Limb (tissue), 2 donors: ENCODE data around the gene SLC66A2.

Source experiments
- DNase-seq, 2 donors: peaks; one replicate each; pipeline ENCODE4 v3.0.0-alpha.2; 2016; ENCODE audit errors: extremely low spot score in 2 of 2

SLC66A2 gene

GRCh38 chr18:79938196-79938595 lies 13.3 kb downstream of the SLC66A2 start:
- DNase-seq = no peak

- DNase-seq = peak in 1 of 2 donors; percentile 7
These were observed 14.2 kb downstream of the SLC66A2 start for GRCh38 chr18:79937103-79937860.

- DNase-seq = no peak
These were observed 14.8 kb downstream of the SLC66A2 start for GRCh38 chr18:79936641-79937040.

GRCh38 chr18:79935925-79936324 lies 15.5 kb downstream of the SLC66A2 start:
- DNase-seq = peak in 1 of 2 donors; percentile 6

DNA sequence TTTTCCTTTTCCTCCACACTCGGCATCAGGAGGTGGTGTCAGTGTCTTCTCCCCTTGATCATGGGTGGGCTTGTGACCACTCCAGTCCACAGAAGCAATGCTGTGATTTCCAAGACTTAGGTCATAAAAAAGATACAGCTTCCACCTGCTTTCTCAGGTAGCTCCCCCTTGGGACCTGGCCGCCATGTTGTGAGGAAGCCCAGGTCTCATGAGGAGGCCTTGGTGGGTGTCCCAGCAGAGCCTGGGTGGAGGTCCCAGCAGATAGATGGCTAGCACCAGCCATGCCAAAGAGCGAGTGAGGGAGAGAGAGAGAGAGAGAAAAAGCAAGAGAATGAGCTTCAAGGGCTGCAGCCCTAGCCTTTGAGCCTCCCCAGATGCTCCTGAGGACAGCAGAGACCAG lies 16.0 kb downstream of the SLC66A2 start:
- peak in 1 of 2 donors; percentile 11 for DNase-seq

- DNase-seq = no peak
These were observed 16.4 kb downstream of the SLC66A2 start for GRCh38 chr18:79935098-79935480.

GRCh38 chr18:79934311-79935097 lies 16.9 kb downstream of the SLC66A2 start:
- peak in 1 of 2 donors; percentile 24 for DNase-seq

DNA sequence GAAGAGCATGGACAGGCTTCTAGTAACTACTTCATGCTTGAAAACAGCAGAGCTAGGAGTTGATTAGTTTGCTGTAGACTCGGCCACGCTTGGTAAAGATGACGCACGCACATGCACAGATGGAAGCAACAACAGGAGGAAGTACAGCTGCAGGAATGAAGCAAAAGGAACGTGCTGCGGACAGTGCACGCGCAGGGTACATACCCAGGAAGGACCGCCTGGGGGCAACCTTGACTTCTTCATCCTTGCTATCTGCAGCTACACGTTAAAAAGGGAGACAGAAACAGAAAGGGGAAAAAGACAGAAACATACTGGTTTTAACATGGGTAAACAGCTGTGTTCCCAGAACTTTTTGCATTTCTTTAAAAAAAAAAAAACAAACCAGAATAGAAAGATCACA lies 17.7 kb downstream of the SLC66A2 start:
- DNase-seq = peak in 1 of 2 donors; percentile 33

GRCh38 chr18:79932907-79933306 lies 18.5 kb downstream of the SLC66A2 start:
- DNase-seq = no peak

DNA sequence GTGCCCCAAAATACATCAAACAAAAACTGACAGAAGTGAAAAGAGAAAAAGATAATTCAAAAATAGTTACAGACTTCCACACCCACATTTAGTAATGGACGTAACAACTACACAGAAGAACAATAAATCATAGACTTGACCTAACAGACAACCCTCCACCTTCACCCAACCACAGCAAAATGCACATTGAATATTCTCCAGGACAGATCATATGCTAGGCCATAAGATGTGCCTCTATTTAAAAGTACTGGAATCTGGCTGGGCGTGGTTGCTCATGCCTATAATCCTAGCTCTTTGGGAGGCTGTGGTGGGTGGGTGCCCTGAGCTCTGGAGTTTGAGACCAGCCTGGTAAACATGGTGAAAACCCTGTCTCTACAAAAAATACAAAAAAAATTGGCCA lies 20.0 kb downstream of the SLC66A2 start:
- DNase-seq = no peak

- DNase-seq = no peak
These were observed 21.3 kb downstream of the SLC66A2 start for GRCh38 chr18:79930020-79930642.

GRCh38 chr18:79928563-79928960 lies 22.9 kb downstream of the SLC66A2 start:
- DNase-seq = peak in 1 of 2 donors; percentile 13

DNA sequence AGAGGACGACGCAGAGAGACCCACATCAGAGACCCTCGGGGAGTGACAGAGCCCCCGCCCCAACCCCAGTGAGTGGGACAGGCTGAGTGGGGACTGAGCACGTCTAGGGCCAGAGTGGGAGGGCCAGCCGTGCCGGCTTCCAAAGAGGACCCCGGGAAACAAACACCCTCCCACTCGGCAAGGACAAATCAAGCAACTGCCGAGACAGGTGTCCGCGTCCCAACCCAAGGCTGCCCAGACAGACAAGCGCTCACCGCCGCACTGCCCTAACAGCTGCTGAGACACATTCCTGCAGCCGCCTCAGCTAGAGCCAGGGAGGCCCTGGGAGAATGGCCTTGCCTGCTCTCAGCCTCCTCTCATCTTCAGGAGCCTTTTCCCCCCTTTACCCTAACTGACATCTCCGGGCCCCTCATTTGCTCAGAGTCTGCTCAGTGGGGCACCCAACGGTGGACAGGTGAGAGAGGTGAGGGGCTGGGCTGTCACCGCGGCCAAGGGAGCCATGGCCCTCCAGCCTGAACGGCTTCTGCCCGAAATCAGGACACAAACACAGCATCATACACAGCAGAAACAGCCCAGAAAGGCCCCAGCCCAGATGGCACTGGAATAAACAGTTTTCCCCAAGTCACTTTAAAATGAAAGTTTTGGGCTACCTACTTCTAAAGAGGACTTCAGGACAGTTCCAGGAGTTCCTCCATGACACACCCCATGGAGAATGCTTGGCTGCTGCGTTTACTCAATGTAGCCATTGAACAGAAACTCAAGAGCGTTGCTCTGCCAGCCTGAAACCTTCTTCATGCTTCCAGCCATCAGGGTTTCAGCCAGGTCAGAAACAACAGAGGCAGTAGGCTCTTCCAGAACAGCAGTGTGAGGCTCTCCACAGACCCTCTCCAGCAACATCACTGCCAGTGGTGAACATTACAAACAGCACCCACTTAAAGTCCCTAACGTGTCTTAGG lies 23.6 kb downstream of the SLC66A2 start:
- DNase-seq = peak in 1 of 2 donors; percentile 50

- DNase-seq = peak in 1 of 2 donors; percentile 15
These were observed 24.5 kb downstream of the SLC66A2 start for GRCh38 chr18:79926715-79927606.

DNA sequence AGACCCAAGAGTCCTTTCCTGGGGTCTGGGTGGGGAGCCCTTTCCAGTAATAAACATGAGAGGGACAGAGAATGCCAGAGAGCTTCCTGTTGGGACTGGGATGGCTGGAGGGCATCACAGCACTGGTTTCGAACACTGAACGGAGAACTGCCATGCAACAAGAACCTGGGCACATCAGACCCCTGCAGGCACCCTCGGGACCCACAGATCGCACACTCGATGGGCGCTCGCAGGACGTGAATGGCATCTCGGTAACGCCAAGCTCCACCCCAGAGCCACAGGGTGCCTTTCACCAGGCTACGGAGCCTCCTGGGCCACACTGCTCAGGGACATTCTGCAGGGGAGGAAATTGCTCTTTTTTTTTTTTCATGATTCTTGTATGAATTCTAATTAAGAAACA lies 25.1 kb downstream of the SLC66A2 start:
- peak in 1 of 2 donors; percentile 11 for DNase-seq

DNA sequence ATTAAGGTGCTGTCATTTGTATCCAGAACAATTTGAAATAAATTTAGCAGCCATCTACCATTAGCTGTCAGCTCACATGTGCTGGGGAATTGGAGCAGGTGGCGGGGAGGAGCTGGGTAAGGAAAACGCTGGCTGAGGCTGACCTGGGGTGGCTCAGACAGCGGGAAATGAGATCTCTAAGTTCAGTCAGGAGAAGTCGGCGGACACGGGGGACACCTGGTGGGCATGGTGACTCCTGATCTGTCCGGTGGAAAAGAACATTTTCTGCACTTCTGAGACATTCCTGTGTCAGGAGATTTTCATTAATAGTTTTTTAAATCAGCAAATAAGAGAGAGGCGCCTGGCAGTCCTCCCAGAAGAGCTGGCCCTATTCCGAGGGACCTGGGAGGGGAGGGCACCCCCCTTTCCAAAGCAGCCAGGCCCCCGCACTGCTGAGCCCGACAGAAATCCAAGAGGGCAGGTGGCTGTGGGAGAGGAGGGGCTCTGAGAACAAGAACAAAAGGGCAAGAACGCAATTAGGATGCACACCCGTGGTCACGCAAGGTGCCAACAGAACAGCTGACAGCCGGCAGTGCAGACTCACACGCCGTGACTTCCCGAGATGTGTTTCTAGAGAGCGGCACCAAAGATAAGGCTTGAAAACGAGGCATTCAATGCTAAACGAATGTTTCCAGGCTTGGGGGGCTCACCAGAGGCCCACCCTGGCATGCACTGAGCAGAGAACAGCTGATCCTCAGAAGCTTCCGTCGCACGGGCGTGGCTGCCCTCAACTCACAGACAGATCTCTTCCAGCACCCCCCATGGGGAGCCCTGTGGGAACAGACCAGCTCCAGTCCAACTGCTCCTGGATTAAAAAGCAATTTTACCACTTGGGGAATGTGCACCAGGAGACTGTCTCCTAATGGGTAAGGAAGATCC lies 26.4 kb downstream of the SLC66A2 start:
- peak; percentile 65 to 66 for DNase-seq

DNA sequence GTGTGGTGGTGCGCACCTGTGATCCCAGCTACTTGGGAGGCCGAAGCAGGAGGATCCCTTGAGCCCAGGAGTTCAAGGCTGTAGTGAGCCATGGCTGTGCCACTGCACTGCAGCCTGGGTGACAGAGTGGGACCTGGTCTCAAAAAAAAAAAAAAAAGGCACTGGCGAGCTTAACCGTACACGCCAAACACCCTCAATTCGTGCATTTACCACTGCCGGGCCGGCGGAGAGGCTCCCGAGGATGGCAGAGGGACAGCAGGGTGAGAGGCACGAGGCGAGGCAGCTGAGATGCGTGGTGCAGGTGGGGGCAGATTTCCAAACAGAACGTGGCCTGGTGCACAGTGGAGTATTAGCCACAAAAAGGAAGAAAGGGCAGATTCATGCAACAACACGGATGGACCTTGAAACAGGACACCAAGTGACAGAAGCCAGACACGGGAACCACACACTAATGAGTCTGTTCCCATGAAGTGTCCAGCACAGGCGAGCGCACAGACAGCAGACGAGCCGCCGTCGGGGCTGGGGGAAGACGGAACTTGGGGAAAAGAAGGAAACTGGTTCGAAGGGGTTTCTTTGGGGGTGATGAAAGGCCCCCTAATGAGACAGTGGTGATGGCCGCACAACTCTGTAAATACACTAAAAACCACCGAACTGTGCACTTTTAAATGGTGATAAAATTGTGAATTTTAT lies 27.4 kb downstream of the SLC66A2 start:
- peak in 1 of 2 donors; percentile 16 for DNase-seq

DNA sequence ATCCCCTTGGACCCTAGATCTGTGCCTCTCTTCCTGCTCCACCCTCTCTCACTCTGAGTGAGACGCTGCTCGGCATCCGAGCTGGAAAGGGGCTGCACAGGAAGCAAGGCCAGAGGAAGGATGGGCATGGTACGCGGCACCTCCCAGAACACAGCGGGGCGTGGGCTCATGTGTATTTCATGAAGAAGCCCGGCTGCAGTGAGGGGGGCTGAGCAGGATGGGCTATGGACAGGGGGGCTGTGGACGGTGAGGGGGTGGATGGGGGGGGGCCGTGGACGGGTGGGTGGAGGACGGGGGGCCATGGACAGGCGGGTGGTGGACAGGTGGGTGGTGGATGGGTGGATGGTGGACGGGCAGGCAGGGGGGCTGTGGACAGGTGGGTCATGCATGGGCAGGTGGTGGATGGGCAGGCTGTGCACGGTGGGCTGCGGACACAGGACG lies 28.5 kb downstream of the SLC66A2 start:
- peak in 1 of 2 donors; percentile 19 for DNase-seq
